KOPT-K1 (cell line): Measurements from ENCODE around the gene PKMYT1.
A peak's percentile ranks its signal among the peaks of the same experiment; 100 is the strongest.

Experiments used
- H3K27ac ChIP-seq: fragments of 200-600 bp; sonication (generic); 2 replicates; pipeline ENCODE4 v1.5.1; 2016; ENCODE audit warnings: antibody characterized with exemption, mild to moderate bottlenecking, low read depth, low read length; ENCODE audit not compliant: poor library complexity, severe bottlenecking
- H3K36me3 ChIP-seq: fragments of 200-600 bp; sonication (generic); 2 replicates; pipeline ENCODE4 v1.5.1; 2017; ENCODE audit warnings: antibody characterized with exemption, mild to moderate bottlenecking, low read length, moderate library complexity; ENCODE audit not compliant: insufficient read depth
- H3K9me3 ChIP-seq: fragments of 200-600 bp; sonication (generic); 2 replicates; pipeline ENCODE4 v1.5.1; 2017; ENCODE audit warnings: antibody characterized with exemption, low read length, mild to moderate bottlenecking; ENCODE audit not compliant: insufficient read depth, poor library complexity, severe bottlenecking

The PKMYT1 gene

GRCh38 chr16:2966043-2966807 lies 14.0 kb downstream of the PKMYT1 start:
- Histone ChIP-seq H3K9me3 (no peaks in the 10 kb centered on the region), H3K36me3 (peaks cover 7% of the 10 kb centered on the region; the same call in 1 of the 2 replicates), H3K27ac (no peak overlapping the region)

GRCh38 chr16:2964475-2965336 lies 15.5 kb downstream of the PKMYT1 start:
- Histone ChIP-seq H3K27ac (peak overlapping the region; percentile 21), H3K9me3 (no peaks in the 10 kb centered on the region), H3K36me3 (no peaks in the 10 kb centered on the region)

- Histone ChIP-seq H3K36me3 (no peaks in the 10 kb centered on the region), H3K9me3 (no peaks in the 10 kb centered on the region), H3K27ac (peak within 1 kb of the TSS; percentile 34)
These were observed 16.3 kb downstream of the PKMYT1 start, which contains the start of gene KREMEN2 for GRCh38 chr16:2963723-2964474. Gene KREMEN2 (plus strand): TSS chr16:2964275. CDS start chr16:2964521, 246 bp downstream.

GRCh38 chr16:2963074-2963722 lies 17.0 kb downstream of the PKMYT1 start:
- peak overlapping the region; percentile 34 for H3K27ac ChIP-seq
- no peaks in the 10 kb centered on the region for H3K36me3 ChIP-seq
- no peaks in the 10 kb centered on the region for H3K9me3 ChIP-seq

GRCh38 chr16:2962334-2963073 lies 17.7 kb downstream of the PKMYT1 start:
- H3K9me3 ChIP-seq, result no peaks in the 10 kb centered on the region
- H3K27ac ChIP-seq, result peak overlapping the region; percentile 34
- H3K36me3 ChIP-seq, result no peaks in the 10 kb centered on the region

GRCh38 chr16:2960183-2961010 lies 19.8 kb downstream of the PKMYT1 start:
- H3K36me3 ChIP-seq, result no peaks in the 10 kb centered on the region

GRCh38 chr16:2959206-2959605 lies 21.0 kb downstream of the PKMYT1 start:
- no peaks in the 10 kb centered on the region for H3K36me3 ChIP-seq
- no peaks in the 10 kb centered on the region for H3K9me3 ChIP-seq
- H3K27ac ChIP-seq, result no peak overlapping the region

More at GRCh38 chr16:2960183-2961010, 19.8 kb downstream of the PKMYT1 start:
- no peaks in the 10 kb centered on the region for H3K9me3 ChIP-seq
- no peak overlapping the region for H3K27ac ChIP-seq

GRCh38 chr16:2956579-2956956 lies 23.7 kb downstream of the PKMYT1 start:
- H3K9me3 ChIP-seq, result no peaks in the 10 kb centered on the region
- peak overlapping the region; percentile 41 for H3K27ac ChIP-seq
- no peaks in the 10 kb centered on the region for H3K36me3 ChIP-seq

- H3K27ac ChIP-seq, result peak overlapping the region; percentile 41
- H3K36me3 ChIP-seq, result no peaks in the 10 kb centered on the region
- no peaks in the 10 kb centered on the region for H3K9me3 ChIP-seq
These were observed 24.3 kb downstream of the PKMYT1 start for GRCh38 chr16:2955779-2956578.

GRCh38 chr16:2955438-2955778 lies 24.8 kb downstream of the PKMYT1 start:
- Histone ChIP-seq H3K36me3 (no peaks in the 10 kb centered on the region), H3K27ac (no peak overlapping the region), H3K9me3 (no peaks in the 10 kb centered on the region)

- Histone ChIP-seq H3K27ac (no peak overlapping the region), H3K36me3 (no peaks in the 10 kb centered on the region), H3K9me3 (no peaks in the 10 kb centered on the region)
These were observed 25.4 kb downstream of the PKMYT1 start for GRCh38 chr16:2954656-2955381.
